GM19452 (cell line): ENCODE data around the gene CAPN13.

Experiments
- ATAC-seq: cut with Tn5 transposase; IDR thresholded peaks from one replicate; pipeline ENCODE4 v1.9.1; 2021; ENCODE audit not compliant: unreplicated experiment

Gene CAPN13, protein sequence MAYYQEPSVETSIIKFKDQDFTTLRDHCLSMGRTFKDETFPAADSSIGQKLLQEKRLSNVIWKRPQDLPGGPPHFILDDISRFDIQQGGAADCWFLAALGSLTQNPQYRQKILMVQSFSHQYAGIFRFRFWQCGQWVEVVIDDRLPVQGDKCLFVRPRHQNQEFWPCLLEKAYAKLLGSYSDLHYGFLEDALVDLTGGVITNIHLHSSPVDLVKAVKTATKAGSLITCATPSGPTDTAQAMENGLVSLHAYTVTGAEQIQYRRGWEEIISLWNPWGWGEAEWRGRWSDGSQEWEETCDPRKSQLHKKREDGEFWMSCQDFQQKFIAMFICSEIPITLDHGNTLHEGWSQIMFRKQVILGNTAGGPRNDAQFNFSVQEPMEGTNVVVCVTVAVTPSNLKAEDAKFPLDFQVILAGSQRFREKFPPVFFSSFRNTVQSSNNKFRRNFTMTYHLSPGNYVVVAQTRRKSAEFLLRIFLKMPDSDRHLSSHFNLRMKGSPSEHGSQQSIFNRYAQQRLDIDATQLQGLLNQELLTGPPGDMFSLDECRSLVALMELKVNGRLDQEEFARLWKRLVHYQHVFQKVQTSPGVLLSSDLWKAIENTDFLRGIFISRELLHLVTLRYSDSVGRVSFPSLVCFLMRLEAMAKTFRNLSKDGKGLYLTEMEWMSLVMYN

DNA sequence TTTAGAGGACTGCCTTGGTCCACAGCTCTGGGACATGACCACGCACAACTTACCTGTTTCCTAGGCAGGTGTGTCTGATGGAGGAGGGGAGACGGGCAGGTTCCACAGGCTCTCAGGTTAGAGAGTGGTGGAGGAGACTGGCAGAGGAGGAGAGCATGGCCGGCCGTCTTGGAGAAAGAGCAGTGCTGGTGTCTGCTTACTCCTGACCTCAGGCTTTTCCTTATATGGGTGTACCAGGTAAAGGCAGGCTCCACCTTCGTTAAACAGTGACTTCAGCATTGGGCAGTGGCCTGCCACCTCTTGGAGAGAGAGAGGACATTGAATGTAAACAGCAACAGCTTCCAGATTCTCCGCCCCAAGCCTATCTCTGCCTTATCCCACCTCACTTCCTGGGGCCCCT is at the start of gene CAPN13:
Gene CAPN13, minus strand, starts transcription at position 198 of the 400 bp plus-strand sequence. CDS start 20,121 bp downstream, outside the sequence.
- no peak for ATAC-seq

DNA sequence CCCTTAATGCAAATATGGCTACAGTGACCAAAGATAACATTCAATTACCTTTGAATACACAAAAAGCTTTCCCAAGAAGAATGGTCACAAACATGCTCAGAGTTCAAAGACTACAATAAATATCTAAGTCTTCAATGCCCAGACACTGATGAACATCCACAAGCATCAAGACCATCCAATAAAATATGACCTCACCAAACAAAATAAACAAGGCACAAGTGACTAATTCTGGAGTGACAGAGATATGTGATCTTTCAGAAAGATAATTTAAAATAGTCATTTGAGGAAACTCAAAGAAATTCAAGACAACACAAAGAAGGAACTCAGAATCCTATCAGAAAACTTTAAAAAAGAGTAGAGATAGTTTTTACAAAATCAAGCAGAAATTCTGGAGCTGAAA is 40.6 kb upstream of the CAPN13 start:
- ATAC-seq = no peak

- ATAC-seq = no peak
Measured at GRCh38 chr2:30847329-30847728, 40.1 kb upstream of the CAPN13 start.

DNA sequence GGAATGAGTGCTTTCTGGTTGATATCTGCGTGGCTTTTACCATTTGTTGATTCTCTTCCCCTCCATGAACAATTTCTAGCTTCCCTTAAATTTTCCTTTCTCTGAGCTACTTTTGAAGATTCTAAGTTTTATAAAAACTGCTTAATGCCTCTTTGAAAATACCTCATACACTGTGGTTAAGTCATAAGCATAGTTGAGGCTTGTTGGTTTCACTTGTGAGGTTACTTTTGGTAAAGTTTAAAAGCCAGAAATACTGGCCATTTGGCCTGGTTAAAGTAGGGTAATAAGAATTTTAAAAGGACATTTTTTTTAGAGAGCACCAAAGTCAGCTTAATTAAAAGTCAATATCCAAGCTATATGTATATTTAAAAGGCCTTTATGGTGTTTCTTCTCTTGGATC is 21.3 kb upstream of the CAPN13 start:
- no peak for ATAC-seq

- ATAC-seq = no peak
Measured at GRCh38 chr2:30826916-30827315, 19.7 kb upstream of the CAPN13 start.

DNA sequence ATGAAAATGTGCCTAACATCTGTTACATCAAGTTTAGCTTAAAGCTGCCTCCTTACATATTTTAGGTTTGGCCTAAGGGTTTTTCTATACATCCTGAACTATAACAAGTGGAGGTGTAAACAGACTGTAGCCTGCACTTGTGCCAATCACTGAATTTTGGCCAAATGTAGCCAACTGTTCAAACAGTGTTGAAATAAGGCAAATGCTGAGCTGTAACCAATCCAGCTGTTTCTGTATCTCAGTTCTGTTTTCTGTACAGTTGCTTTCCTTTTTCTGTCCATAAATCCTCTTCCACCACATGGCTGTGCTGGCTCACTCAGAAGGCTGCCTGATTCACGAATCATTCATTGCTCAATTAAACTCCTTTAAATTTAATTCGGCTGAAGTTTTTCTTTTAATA is 19.2 kb upstream of the CAPN13 start:
- ATAC-seq = no peak

- no peak for ATAC-seq
Measured at GRCh38 chr2:30823452-30823851, 16.2 kb upstream of the CAPN13 start.

DNA sequence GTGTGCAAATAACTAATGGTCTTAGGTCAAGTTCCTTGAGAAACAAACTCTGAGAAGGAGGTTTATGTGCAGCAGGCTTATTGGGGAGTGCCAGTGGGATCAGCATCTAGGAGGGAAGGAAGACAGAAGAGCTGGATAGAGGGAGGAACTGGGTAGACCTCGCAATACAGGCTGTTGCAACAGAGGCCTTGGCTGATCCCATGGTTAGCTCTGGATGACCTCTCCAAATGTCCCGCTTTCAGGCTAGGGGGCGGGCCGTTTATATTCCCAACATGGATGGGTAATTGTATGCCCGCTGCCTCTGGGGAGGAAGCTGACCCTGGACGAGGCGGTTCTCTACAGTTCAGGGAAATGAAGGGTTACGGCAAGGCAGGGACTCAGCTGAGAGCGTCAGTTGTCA is 14.7 kb upstream of the CAPN13 start:
- no peak for ATAC-seq

DNA sequence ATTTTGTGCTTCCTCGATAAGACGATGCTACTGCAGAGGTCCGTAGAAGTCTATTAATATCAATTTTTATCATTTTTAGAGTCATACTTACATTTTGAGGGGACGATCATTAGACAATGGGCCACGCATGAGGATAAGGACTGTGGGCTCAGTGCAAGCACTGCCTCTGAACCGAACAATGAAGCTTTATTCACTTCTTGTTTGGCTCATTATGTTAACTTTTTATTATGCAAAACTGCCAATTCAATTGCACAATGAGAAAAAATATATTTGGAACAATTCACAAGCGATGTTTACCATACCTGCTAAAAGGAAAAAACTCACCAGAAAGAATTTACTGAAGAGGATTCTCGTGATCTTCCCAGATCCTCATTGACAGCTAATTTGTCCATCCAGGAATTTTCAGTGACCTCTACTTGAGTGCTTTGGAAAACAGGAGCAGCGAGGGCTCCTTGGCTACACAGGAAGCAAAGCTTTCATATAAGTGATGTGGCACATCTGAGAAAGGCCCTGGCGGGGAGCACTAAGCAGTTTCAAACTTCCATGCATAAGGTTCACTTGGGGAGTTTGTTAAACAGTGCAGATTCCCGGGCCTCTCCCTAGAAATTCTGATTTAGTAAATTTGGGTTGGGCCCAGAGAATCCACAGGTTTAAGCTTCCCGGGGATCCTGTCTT is 13.3 kb upstream of the CAPN13 start:
- no peak for ATAC-seq

DNA sequence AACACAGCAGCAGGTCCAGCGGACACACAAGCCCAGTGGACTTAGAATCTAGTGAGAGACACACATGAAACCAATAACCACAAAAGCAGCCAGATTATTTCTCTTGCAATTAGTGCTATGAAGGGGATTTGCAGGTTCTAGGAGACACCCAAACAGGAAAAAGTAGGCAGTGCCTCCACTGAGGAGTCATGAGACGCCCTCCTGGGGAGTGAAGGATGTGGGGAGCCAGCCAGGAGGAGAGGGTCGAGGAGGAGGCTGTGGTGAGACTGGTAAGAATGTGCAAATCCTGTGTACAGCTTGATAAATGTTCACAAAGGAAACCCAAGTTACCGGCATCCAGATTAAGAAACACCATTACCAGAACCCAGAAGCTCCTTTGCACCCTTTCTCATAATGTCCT is 2.7 kb upstream of the CAPN13 start:
- no peak for ATAC-seq

- no peak for ATAC-seq
Measured at GRCh38 chr2:30808695-30809094, 1.4 kb upstream of the CAPN13 start.

GRCh38 chr2:30803281-30803680 is 4.0 kb downstream of the CAPN13 start:
- no peak for ATAC-seq

DNA sequence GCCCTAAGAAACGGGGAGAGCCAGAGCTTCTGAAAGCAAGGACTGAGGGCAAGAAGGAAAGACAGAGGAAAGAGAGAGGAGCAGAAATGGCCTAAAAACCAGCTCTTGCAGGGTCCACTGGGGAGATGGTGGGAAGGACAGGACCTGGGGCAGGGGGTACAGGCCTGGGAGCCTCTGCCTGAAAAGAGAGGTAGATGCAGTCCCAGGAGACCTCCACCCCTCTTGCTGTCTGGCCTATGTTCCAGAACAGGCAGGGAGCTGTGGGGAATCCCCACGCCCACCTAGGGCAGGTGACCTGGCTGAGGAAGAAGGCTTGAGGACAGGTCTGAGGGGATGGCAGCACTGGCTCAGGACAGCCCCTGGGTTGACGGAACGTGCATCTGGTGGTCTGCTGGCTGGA is 4.6 kb downstream of the CAPN13 start:
- no peak for ATAC-seq

DNA sequence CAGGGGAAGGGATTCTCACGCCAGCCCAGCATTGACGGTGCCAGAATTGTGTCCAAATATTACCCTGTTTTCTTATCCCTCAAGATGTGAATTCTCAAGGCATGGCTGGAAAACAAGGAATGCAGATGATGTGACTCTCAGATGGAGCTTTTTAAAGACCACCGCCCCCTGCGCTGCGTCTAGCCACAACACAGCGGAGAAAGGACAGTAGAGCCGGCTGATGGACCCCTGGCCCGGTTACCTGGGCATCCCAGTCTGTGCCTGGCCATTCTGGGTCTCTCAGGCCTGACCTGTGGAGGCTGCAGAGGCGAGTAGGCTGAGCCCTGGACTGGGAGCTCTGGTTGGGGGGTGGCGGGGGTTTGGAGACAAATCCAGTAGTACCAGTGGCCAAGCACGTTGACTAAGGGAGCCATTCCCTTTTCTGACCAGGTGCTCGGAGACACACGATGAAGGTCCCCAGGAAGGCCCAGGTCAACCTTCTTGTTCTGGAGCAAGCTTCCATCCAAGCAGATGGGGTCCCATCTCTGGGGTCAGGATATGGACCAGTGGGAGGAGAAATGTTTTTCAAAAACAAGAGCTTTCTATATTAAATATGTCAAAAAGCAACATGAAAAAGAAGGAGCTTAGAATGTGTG is 5.3 kb downstream of the CAPN13 start:
- no peak for ATAC-seq

DNA sequence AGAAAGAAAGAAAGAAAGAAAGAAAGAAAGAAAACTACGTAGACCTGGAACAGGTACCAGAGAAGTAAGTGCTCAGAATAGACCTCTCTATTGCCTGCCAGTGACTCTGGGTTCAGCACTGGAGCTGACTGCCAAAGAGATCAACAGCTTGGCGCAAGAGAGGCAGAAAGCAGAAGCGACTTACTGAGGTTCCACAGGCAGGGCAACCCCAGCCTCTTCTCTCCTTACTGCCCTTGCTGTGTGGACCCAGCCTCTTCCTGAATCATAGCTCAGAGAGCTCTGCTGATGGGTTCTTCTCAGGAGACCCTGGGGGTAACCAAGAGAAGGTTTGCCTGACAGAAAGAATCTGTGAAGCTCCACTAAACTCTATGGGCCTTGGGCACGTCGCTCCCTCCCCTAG is 7.1 kb downstream of the CAPN13 start:
- no peak for ATAC-seq

DNA sequence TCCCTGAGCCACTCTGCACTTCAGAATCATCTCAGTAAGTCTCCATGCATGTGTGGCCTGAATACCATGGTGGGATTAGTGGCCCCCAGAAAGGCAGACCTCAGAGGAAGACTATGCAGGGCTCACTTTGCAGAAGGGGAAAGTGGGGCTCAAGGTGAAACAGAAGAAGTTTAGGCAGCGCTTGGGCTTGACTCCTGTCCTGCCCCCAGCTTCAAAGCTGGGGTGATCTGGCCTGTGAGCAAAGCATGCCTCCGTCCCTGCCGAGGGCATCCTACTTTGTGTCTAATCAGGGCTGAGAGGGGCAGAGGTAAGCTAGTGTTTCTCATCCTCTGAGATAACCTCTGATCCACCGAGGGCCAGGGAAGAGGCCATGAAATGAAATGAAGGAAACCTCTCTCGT is 7.9 kb downstream of the CAPN13 start:
- no peak for ATAC-seq

- no peak for ATAC-seq
Measured at GRCh38 chr2:30798536-30798991, 8.7 kb downstream of the CAPN13 start.

- ATAC-seq = no peak
Measured at GRCh38 chr2:30797381-30798015, 9.7 kb downstream of the CAPN13 start.

- ATAC-seq = no peak
Measured at GRCh38 chr2:30796699-30797098, 10.5 kb downstream of the CAPN13 start.

DNA sequence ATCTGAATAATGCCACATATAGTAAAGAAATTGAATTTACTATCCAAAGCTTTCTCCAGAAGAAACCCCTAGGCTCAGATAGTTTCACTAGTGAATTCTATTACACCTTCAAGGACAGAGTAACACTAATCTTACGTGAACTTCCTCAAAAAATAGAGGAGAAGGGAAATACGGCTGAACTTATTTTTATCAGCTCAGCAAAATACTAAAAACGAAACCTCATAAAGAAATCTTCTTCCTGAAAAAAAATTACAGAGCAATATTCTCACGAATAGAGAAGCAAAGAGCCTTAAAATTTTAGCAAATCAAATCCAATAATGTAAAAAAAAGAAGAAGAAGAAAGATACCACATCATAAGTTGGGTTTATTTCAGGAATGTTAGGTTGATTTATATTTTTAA is 14.7 kb downstream of the CAPN13 start:
- ATAC-seq = no peak

- ATAC-seq = no peak
Measured at GRCh38 chr2:30790879-30791278, 16.4 kb downstream of the CAPN13 start.
